GM20000 (cell line): Measurements from ENCODE around the gene PPP1R14D.

ENCODE experiments used
- DNase-seq: peaks from one replicate; pipeline ENCODE4 v3.0.0; 2012; ENCODE audit warnings: low spot score
- CTCF ChIP-seq: IDR thresholded peaks from 2 replicates; pipeline ENCODE4 v1.5.1; 2012; ENCODE audit warnings: mild to moderate bottlenecking, control low read depth; ENCODE audit errors: extremely low read depth, missing control alignments

The PPP1R14D gene

GRCh38 chr15:40850576-40851112 lies 22.1 kb upstream of the PPP1R14D start:
- no peak for DNase-seq
- no peak for TF ChIP-seq CTCF

- no peak for TF ChIP-seq CTCF
- DNase-seq, result peak; percentile 81
Observed at GRCh38 chr15:40847223-40847961, 18.9 kb upstream of the PPP1R14D start.

- DNase-seq, result no peak
- no peak for TF ChIP-seq CTCF
Observed at GRCh38 chr15:40846841-40847222, 18.3 kb upstream of the PPP1R14D start.

- DNase-seq, result no peak
- TF ChIP-seq CTCF, result no peak
Observed at GRCh38 chr15:40845511-40846284, 17.2 kb upstream of the PPP1R14D start.

- no peak for DNase-seq
- no peak for TF ChIP-seq CTCF
Observed at GRCh38 chr15:40845036-40845435, 16.5 kb upstream of the PPP1R14D start.

- DNase-seq, result peak; percentile 77
- TF ChIP-seq CTCF, result no peak
Observed at GRCh38 chr15:40844696-40845030, 16.2 kb upstream of the PPP1R14D start.
